GM13976 (cell line): ENCODE measurements around the gene KCNT2.

Experiments
- DNase-seq: peaks from one replicate; pipeline ENCODE4 v3.0.0; 2012; ENCODE audit warnings: low spot score
- CTCF ChIP-seq: IDR thresholded peaks from 2 replicates; pipeline ENCODE4 v1.5.1; 2012; ENCODE audit warnings: borderline replicate concordance, mild to moderate bottlenecking; ENCODE audit not compliant: insufficient read depth; ENCODE audit errors: extremely low read depth, missing control alignments, control extremely low read depth
- in situ Hi-C: fragments of 300-500 bp; cut with MboI; formaldehyde crosslinking; loops from one replicate; pipeline ENCODE4 v1.12.0; 2022; ENCODE audit warnings: low sequenced_read_pairs, mixed read lengths, inconsistent platforms; ENCODE audit not compliant: unreplicated experiment

Gene KCNT2

GRCh38 chr1:196312739-196313138, 295.5 kb downstream of the KCNT2 start:
- no peak for TF ChIP-seq CTCF
- in situ Hi-C loops, result no loop called here
- DNase-seq, result no peak

GRCh38 chr1:196309386-196309785, 298.9 kb downstream of the KCNT2 start:
- in situ Hi-C loops, result no loop called here
- no peak for TF ChIP-seq CTCF
- DNase-seq, result no peak

GRCh38 chr1:196308176-196308575, 300.1 kb downstream of the KCNT2 start:
- no peak for TF ChIP-seq CTCF
- in situ Hi-C loops, result no loop called here
- no peak for DNase-seq

- DNase-seq, result no peak
- in situ Hi-C loops, result no loop called here
Measured at GRCh38 chr1:196306421-196306820, 301.8 kb downstream of the KCNT2 start.

GRCh38 chr1:196305216-196305615, 303.0 kb downstream of the KCNT2 start:
- no peak for DNase-seq
- in situ Hi-C loops, result no loop called here

More at GRCh38 chr1:196306421-196306820, 301.8 kb downstream of the KCNT2 start:
- no peak for TF ChIP-seq CTCF

GRCh38 chr1:196302981-196303380, 305.3 kb downstream of the KCNT2 start:
- in situ Hi-C loops, result no loop called here

More at GRCh38 chr1:196305216-196305615, 303.0 kb downstream of the KCNT2 start:
- no peak for TF ChIP-seq CTCF

More at GRCh38 chr1:196302981-196303380, 305.3 kb downstream of the KCNT2 start:
- TF ChIP-seq CTCF, result no peak
- no peak for DNase-seq
